Sigmoid colon (tissue), 3 donors: ENCODE data around the gene GPX1.

Source experiments
- CTCF ChIP-seq, 4 experiments: fragments of 450-650 bp in 3 of 4; fragments of 200-600 bp in 1 of 4; IDR thresholded peaks; one replicate each; pipeline ENCODE4 v1.5.1; 2016 to 2019; ENCODE audit warnings: antibody characterized with exemption in 4 of 4, mild to moderate bottlenecking in 3 of 4, moderate library complexity in 2 of 4
- POLR2A ChIP-seq, 2 donors: fragments of 450-650 bp; IDR thresholded peaks; one replicate each; pipeline ENCODE4 v1.6.1; 2016; ENCODE audit warnings: antibody characterized with exemption in 2 of 2, mild to moderate bottlenecking in 2 of 2, moderate library complexity in 2 of 2

DNA sequence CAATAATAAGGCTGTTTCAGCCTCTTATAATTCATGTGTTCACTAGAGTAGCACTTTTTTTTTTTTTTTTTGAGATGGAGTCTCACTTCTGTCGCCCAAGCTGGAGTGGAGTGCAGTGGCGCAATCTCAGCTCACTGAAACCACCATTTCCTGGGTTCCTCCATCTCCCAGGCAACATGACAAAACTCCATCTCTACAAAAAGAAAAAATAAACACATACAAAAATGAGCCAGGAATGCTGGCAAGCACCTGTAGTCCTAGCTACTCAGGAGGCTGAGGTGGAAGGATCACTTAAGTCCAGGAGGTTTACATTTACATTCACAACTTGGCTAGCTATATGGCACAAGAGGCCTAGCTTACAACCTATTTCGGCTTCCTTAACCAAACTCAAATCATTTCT is 25.1 kb downstream of the GPX1 start:
- TF ChIP-seq POLR2A (IDR thresholded peaks at IDR 0.05) (no peak), CTCF (IDR thresholded peaks at IDR 0.05) (no peak)
